NCI-H69 (cell line): ENCODE results near the gene CLK3.

ENCODE experiments used
- DNase-seq: peaks from one replicate; lab custom pipeline; 2025; lab: John Stamatoyannopoulos, UW

CLK3 gene

GRCh38 chr15:74603026-74603788 lies 12.4 kb upstream of the CLK3 start:
- no peak for DNase-seq

GRCh38 chr15:74603789-74604705 lies 11.6 kb upstream of the CLK3 start:
- DNase-seq = no peak

GRCh38 chr15:74604983-74605794 lies 10.4 kb upstream of the CLK3 start:
- peak; percentile 92 for DNase-seq

GRCh38 chr15:74605795-74606150 lies 9.9 kb upstream of the CLK3 start:
- DNase-seq = no peak

- peak; percentile 85 for DNase-seq
Observed at GRCh38 chr15:74608786-74609185, 6.8 kb upstream of the CLK3 start.

GRCh38 chr15:74609938-74610301 lies 5.7 kb upstream of the CLK3 start:
- no peak for DNase-seq

- DNase-seq = peak; percentile 69
Observed at GRCh38 chr15:74610302-74610951, 5.2 kb upstream of the CLK3 start.

GRCh38 chr15:74611341-74611740 lies 4.3 kb upstream of the CLK3 start:
- DNase-seq = no peak

GRCh38 chr15:74611834-74612233 lies 3.8 kb upstream of the CLK3 start:
- no peak for DNase-seq

- no peak for DNase-seq
Observed at GRCh38 chr15:74612677-74613076, 3.0 kb upstream of the CLK3 start.

GRCh38 chr15:74613089-74613952 lies 2.3 kb upstream of the CLK3 start:
- no peak for DNase-seq

- DNase-seq = no peak
Observed at GRCh38 chr15:74613953-74614743, 1.5 kb upstream of the CLK3 start.

GRCh38 chr15:74614744-74615507 lies 710 bp upstream of the CLK3 start:
- peak; percentile 83 for DNase-seq

GRCh38 chr15:74616366-74616939 lies 817 bp downstream of the CLK3 start:
- peak; percentile 57 for DNase-seq

- DNase-seq = no peak
Observed at GRCh38 chr15:74616996-74617395, 1.4 kb downstream of the CLK3 start.

- DNase-seq = no peak
Observed at GRCh38 chr15:74618841-74619596, 3.4 kb downstream of the CLK3 start.

- no peak for DNase-seq
Observed at GRCh38 chr15:74619916-74620635, 4.4 kb downstream of the CLK3 start.
